Stimulated activated CD8-positive, alpha-beta memory T cell treated with anti-CD3 and anti-CD28 coated beads, Interleukin-12 subunit alpha, Interleukin-12 subunit beta, amount 100 ng/mL, for 24 hours (primary cell): Measurements from ENCODE around the gene POLN.
"Not testable (repeated sequence)": the region's sequence is repeated elsewhere in the genome, so short reads cannot be mapped to it uniquely, and the experiment has no call there.

Experiments used
- DNase-seq: peaks from one replicate; pipeline ENCODE4 v3.0.0-alpha.2; 2020; ENCODE audit errors: extremely low read depth

The POLN gene

DNA sequence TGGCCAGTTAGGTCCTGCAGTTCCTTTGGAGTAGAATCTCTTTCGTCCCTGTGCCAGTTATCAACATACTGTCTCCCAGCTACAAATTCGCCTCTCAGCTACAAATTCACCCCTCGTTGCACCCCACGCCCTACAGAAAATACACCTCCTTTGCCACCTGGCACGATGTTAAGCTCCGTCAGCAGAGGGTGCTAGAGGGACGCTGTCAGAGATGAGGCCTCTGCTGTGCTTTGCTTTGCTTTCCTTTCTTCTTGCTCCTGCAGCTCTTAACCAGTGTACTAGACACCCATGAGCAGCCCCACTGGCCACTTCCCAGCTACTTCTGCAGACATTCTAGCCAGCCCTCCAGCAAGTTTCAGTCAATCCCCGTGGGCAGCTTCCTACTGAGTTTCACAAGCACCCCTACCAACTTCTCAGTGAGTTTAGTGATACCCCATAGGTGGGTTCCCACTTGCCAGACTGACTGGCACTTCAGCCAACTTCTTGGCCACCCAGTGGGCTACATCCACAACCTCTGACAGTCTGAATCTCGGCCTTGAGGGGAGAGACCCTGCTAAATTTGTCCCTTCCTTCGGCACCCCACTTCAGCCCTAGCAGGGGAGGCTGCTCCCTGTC is 21.8 kb downstream of the POLN start:
- DNase-seq, result peak; percentile 46

GRCh38 chr4:2219233-2219760 is 22.6 kb downstream of the POLN start:
- no peak for DNase-seq

DNA sequence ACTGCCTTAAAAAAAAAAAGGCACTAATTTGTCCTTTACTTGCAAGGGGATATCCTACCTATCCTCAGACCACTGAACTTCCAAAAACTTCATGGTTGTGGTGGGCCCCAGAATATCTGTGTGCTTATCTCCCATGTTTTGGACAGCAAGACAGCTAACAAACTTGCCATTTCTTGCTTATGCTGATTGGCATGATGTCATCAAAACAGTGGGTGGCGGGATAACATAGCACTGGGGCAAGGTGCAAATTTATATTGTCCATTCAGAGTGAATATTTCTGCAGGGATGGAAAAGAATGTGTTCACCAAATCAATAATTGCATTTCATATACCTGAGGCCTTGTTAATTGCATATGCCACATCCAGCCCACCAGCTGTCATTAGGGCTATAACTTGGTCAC is 23.5 kb downstream of the POLN start:
- DNase-seq, result no peak

GRCh38 chr4:2217726-2218125 is 24.2 kb downstream of the POLN start:
- no peak for DNase-seq

DNA sequence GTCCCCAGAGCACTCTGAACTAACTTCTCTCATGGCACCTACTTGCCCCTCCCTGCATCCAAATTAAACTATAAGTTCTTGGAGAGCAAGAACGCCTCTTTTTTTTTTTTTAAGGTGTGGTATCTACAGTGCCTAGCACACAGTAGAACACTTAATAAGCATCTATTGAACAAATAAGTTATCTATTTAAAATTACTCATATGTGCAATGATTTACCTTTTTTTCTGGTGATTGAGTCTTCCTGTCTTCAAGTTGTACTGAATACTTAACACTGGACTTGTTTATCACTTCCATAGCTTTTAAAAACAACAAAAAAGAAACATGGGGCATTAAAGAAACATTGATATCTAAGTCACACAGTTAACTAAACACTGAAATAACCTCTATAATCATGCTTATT is 29.1 kb downstream of the POLN start:
- no peak for DNase-seq

- DNase-seq, result not testable (repeated sequence)
Observed at GRCh38 chr4:2202789-2203188, 39.1 kb downstream of the POLN start.

- DNase-seq, result no peak
Observed at GRCh38 chr4:2194496-2194895, 47.4 kb downstream of the POLN start.

DNA sequence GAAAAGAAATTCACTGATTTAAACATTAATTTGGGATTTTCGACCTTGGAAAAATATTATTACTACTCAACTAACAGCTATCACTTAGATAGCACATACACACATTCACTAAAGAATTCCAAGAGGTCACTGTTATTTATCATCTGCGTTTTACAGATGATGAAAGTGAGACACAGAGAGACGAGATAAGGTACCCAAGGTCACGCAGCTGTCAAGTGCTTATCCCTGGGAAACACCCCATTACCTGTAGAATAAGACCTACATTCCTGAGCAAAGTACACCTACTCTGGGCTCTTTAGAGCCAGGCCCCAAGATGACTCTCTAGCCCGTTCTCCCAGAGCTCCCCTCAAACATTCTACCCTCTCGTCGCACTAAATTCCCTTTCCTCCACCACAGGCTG is 48.6 kb downstream of the POLN start:
- DNase-seq, result no peak

- DNase-seq, result no peak
Observed at GRCh38 chr4:2186865-2187172, 55.1 kb downstream of the POLN start.

GRCh38 chr4:2186133-2186864 is 55.6 kb downstream of the POLN start:
- DNase-seq, result no peak

GRCh38 chr4:2183394-2183793 is 58.5 kb downstream of the POLN start:
- no peak for DNase-seq

DNA sequence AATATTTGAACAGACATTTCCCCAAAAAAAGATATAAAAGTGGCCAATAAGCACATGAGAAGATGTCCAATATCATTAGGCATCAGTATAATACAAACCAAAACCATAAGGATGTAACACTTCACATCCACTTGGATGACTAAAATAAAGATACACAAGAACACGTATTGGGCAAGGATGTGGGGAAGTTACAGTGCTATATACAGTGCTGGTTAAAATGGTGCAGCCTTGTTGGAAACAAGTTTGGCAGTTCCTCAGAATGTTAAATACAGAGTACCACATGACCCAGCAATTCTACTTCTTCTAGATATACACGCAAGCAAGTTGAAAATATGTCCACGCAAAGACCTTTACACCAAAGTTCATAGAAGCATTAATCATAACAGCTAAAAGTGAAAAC is 58.9 kb downstream of the POLN start:
- DNase-seq, result no peak

DNA sequence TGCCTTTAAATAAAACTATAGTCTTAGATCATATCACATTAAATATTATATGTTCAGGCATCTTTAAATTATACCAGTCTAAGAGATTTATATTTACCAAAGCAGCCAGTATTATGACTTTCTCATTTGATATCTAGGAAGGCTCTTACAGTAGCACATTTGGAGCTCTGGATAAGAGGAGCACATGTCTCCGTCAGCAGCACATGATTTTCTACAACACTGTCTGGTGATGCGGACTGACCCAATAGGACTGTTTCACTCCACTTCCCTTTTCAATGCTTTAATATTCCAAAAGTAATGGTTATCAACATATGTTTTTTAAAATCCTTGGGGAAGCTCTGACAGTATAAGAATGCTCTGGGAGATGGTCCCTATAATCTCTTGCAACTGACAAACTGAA is 61.5 kb downstream of the POLN start:
- no peak for DNase-seq

GRCh38 chr4:2179717-2180116 is 62.2 kb downstream of the POLN start:
- DNase-seq, result no peak

GRCh38 chr4:2178986-2179385 is 62.9 kb downstream of the POLN start:
- no peak for DNase-seq

DNA sequence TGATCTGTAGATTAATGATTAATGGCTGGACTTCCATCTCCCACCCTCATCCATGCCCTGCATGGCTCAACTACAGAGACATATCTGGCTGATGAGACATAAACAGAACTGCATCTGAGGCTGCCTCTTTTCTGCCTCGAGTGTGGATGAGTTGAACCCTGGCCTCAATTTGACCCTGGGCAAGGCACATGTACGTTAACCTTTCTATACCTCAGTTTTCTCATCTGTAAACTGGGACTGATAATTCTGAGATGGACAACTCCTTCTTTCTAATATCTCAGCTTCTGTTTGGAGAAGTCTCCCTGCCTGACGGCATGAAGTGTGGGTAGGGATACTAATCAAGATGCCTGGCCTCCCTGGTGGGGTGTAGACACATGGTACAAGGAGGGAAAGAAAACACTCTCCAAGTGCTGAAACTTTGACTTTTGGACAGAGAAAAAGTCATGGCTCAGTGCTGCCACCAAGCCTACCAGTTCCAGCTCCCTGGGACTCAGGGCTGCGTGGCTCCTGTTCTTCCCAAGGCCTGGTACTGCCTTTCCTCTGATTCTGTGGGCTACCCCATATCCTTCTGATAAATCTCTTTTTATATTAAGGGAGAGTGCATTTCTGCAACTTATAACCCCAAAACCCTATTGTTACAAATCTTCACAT is 64.4 kb downstream of the POLN start:
- DNase-seq, result no peak

DNA sequence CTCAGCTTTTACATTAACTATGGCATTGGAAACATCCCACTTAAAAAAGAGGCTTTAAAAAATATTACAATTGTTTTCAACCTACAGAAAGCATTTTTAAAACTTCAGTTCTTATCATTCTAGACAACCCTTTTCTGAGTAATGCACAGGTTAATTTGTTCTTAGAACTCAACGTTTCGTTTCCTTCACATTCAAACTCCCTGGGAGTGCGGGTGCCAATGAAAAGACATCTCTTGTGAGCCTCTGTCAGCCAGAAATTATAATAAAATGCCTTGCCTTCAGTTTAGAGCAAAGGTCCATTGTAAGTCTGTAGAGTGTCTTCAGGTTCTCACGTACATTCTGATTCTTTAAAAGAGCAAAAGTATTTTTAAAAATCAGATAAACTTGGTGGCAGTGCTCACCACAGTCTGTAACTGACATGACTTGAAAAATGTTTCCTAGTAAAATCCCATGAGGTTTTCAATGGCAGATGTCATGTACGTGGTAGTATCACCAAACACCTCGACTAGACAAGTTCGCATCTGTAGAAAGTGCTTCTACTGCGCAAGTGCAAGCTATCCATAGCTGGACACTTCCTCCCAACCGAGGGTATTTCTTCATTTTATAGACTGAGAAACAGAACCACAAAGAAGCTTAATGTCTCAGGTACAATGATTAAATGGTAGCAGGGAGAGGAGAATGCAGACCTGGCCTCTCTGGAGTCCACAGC is 65.8 kb downstream of the POLN start:
- DNase-seq, result no peak

DNA sequence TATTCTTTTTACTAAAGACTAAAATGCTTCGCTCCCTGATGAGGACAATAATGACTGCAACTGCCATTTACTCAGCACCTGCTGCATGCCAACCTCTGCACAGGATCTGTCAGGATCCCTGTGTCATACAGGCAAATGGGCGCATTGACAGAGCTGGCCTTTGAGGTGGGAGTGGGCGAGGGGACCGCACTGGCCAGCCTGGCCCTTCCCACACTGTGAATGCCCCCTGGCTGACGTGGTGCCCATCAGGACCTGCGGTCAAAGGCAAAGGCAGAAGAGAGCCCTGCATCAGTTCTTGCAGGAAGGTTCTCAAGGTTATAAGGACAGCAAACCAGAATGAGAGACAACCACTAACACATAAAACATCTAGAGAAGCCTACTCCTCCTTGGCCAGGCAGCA is 67.9 kb downstream of the POLN start:
- no peak for DNase-seq

DNA sequence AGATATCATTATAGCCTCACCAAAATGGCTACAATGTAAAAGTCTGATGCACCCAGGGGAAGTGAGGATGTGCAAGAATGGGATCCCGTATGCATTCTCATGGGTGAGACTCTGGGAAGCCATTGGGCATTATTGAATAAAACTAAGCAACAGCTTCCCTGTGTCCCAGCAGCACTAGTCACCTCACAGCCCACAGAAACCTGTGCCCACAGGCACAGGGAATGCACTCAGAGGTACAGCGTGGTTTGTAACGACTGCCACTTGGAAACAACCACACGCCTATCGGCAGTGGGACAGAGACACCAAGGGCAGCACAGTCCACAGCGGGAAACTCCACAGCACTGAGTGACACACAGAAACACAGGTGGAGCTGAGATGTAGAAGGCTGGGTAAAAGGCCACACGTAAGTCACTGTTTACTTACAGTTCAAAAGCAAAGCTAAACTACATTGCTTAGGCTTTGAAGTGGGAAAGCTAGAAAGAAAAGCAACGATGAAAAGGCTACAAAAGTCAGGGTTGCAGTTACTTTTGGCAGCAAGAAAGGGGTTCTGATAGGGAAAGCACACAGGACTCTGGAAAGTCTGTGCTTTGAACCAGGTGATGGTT is 69.2 kb downstream of the POLN start:
- no peak for DNase-seq

DNA sequence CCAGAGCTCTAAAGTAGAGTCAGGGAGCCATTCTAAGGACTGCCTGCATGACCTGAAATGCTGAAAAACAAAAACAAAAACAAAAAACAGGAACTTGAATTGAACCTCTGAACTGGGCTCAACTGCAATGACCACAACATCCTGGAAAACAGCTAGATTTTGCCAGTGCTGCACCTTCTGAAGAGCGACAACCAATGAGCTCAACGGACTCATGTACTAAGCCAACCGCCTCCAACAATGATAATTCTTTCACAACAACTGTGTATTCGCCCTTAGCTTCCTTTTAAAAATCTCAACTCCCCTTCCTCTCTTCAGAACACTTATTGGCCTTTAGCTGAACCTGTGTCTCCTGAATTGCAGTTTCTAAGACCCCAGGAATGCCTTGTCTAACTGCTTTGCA is 69.8 kb downstream of the POLN start:
- no peak for DNase-seq

GRCh38 chr4:2168469-2169319 is 73.2 kb downstream of the POLN start:
- no peak for DNase-seq
